GM19397 (cell line): ENCODE data around the gene SLC24A3.

Experiments used
- ATAC-seq: cut with Tn5 transposase; IDR thresholded peaks from one replicate; pipeline ENCODE4 v1.9.1; 2021; ENCODE audit warnings: mild to moderate bottlenecking, moderate library complexity; ENCODE audit not compliant: unreplicated experiment

SLC24A3 gene

DNA sequence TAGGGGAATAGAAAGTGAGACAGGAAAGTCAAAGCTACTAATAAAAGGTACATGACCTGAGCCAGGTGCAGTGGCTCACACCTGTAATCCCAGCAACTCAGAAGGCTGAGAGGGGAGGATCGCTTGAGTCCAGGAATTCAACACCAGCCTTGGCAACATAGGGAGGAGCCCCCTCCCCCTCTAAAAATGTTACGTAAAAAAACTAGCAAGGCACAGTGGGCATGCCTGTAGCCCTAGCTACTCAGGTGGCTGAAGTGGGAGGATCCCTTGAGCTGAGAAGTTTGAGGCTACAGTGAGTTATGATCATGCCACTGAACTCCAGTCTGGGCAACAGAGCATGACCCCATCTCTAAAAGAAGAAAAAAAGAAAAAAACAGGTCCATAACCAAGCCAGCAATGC is 359.6 kb downstream of the SLC24A3 start:
- no peak for ATAC-seq

DNA sequence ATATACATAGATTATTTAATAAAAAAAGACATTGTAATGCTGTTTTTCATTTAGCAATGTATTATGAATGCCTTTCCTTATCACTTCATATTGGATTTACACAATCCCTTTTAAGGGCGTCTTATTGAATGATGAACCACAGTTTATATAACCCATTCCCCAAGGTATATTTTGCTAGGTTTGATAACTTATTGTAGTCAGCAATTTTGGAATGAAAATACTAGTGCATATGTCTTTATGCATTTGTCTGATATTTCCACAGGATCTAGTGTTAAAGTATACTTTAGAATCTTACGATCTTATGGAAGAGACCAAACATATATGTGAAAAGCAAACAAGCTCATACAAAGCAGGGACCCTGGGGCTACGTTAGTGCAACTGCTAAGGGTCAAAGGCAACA is 365.2 kb downstream of the SLC24A3 start:
- no peak for ATAC-seq

DNA sequence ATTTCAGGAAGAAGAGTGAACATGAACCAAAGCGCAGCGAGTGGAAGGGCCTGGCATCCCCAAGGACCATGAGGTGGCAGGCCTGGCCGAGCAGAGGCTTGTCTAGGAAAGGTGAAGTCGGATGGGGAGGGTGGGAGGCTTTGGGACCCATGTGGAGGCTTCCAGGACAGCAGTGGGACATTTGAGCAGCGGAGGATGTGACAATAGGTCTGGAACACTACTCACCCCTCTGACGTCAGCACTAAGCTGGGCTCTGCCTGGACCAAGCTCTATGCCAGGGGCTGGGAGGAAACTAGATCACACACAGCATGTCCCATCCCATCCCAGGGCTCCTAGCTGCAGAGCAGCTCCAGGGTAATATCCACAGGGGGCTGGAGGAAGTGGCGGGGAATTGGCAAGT is 370.3 kb downstream of the SLC24A3 start:
- ATAC-seq: no peak

DNA sequence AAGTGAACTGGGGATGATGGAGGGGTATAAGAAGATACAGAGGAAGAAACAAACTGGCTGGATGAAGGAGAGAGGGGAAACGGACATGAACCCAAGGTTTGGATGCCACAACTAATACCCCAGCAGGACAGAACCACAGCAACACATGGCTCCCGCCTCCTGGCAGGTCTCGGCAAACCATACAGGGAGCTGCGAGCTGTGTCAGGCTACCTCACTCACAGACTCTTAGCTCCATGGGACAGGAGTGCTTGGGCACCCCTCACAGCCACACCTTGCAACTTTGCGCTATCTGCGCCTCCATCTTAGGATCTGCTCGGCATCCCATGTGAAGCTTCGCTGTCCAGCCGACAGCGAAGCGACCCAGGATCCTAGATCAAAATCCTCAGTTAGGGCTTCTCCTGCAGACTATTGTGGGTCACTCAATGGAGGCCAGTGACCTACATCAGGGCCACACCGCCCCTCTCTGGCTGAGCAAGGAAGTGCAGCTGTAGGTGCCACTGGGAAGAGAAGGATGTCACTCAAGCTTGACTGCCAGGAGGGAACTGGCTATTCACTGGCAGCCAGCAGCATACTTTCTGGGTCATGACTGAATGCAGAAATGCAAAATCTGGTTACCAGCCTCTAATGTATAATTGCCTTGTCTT is 371.2 kb downstream of the SLC24A3 start:
- no peak for ATAC-seq

DNA sequence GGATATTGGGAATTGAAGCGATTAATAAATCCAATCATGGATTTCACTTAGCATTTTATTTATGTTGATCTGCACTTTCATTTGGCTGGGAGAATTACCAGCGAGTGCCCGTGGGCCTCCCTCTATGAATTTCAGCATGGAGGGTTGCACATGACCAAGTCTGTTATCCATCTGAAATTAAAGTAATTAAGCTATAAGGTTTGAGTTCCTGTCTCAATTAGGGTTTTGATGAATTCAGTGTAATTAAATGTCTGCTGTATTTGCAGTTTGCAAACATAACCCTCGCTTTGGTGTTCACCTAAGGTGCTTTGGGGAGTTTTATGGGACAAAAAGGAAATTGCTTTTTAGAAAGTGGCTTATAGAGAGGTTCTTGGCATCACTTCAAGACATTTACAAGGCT is 375.8 kb downstream of the SLC24A3 start:
- ATAC-seq: no peak

DNA sequence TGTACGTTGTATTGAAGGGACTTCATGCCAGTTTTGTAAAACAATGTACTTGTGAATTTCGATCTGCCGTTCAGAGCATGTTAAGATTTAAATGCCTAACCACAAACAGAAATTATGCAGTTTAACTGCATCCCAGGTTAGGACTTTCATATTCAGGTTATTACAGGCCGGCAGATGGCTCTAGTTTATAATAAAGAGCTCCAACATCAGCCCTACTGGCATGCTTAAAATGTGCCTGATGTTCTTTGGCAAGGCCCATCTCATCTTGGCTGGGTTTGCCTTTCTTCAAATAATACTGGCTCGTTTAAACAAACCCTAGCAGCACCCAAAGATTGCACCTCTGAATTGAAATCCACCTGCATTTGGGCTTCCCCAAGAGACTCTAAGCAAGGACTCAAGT is 376.3 kb downstream of the SLC24A3 start:
- no peak for ATAC-seq

DNA sequence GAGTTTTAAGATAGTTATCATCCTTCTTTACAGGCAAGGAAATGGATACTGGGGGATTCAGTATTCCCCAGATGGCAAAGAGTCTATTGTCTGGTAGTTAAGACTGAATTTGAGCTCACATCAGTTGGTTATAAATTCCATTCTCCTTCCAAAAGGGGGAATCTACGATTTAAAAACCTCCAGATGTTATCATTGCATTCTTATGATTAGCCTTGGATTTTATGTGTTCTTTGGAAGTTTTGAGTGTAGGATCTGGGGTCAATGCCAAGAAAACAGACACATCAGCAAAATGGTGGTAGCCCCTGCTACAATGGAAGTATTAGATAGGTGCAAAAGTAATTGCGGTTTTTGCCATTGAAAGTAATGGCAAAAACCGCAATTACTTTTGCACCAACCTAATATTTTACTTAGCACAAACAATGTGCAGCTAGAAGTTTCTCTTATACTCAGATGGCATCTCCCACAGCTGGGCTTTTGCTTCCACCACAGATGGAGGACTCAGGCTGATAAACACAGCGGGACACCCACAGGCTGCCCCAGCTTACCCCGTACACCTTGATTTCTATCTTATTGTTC is 377.4 kb downstream of the SLC24A3 start:
- ATAC-seq: no peak

DNA sequence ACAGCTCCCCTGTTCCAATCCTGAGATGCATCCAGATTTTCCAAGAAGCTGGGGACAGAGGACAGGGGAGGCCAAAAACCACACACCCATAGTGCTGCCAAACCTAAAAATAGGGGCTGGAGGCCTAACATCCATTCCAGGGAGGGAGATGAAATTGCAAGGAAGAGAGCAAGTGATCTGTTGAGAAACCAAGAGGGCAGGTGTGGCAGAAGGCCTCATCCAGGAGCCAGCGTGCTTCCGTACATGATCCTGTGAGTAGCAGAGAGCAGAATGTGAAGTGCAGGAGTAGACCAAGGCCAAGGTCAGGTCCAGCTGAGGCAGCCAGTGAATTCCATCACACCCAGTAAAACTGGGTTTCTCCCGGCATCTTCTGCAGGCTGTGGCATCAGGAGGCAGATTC is 377.9 kb downstream of the SLC24A3 start:
- no peak for ATAC-seq

DNA sequence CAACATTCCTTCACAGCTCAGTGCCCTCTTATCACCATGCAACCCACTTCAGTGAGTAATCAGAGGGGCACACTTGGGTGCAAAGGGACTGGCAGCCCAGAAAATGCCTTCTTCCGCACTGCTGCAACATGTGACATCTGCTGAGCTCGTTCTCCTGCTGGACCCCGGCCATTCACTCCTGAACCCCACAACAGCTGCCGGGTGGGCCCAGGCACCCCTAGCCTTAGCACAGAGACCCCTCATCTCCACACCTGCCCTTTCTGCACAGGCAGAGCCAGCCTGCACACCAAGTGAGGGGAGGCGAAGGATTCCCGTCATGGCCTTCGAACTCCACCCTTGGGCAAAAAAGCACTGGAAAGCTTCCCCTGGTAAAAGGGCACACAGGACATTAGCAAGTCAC is 381.3 kb downstream of the SLC24A3 start:
- ATAC-seq: no peak

DNA sequence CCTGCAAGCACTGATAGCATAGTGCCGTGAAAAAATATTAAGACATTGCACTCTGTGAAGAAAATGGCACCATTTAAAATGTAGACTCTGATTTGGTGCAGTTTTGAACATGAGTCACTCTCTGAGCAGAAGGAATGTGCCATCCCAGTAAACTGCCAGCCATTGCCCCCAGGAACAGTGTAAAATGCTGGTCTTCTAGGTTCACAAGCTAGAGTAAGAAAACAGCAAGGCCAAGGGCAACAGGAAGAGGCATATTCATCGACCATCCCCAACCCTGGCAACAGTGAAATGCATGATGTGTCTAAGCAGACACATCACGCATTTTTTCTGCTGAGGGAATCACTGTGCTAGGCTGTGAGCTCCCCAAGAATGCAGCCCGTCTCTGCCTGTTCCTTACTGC is 382.5 kb downstream of the SLC24A3 start:
- no peak for ATAC-seq

DNA sequence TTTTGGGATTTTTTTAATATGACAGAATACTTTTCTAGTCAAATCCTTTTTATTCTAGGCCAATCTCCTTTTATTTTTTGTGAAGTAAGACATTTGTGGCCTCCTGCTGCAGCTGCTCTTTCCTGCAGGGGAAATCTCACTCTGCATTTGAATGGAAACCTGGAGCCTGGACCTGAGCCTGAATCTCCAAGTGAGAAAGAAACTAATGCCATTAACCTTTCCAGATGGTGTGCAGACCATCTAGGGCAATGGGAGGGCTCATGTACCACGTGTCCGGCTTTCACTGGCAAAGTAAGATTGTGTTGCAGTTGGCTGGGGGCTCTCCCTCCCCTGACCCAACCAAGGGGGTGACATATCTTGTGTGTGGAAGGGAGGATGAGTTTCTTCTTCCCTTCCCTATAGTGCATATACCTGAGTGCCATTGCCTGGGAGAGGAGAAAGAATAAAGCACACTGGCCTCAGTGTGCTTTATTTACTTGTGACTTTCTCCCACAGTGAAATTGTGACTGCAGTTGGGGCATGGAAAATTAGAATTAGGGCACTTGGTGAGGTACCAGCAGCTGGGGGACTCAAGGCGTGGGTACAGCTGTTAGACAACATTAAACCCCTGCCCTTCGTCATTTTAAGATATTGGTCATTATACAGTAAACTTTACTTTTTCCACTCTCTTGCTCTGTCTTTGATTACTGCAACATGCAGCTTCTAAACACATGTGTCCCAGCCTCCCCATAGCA is 385.8 kb downstream of the SLC24A3 start:
- ATAC-seq: no peak

DNA sequence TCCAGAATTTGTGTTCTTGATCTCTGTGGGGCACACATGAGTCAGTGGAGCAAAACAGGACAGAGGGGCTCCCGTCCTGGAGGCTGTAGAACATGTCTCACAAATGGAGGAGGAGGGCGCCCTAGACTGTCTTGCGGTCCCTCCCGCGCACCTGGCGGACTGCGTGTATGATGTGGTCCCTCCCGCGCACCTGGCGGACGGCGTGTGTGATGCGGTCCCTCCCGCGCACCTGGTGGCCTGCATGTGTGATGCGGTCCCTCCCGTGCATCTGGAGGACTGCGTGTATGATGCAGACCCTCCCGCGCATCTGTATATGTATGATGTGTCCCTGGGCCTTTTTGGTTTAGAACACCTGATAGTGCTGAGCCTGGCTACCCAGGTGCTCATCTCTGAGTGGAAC is 386.8 kb downstream of the SLC24A3 start:
- ATAC-seq: no peak

DNA sequence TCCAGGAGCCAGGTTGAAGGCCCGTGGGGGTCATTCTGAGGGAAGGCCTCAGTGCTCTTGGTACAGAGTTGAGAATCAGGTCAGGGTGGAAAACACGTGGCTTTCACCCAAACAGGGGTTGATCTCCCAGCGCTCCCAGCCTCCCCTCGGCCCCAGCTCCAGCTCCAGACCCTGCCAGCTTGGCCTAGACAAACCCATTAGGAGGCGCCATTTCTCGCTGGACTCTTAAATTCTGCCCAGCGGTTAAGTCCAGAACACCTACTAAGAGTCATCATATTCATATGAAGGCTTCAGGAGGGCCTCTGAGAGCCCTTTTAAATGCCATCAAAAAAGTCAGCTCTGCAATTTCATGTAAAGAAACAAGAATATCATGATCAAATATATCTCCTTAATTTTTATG is 387.6 kb downstream of the SLC24A3 start:
- no peak for ATAC-seq

DNA sequence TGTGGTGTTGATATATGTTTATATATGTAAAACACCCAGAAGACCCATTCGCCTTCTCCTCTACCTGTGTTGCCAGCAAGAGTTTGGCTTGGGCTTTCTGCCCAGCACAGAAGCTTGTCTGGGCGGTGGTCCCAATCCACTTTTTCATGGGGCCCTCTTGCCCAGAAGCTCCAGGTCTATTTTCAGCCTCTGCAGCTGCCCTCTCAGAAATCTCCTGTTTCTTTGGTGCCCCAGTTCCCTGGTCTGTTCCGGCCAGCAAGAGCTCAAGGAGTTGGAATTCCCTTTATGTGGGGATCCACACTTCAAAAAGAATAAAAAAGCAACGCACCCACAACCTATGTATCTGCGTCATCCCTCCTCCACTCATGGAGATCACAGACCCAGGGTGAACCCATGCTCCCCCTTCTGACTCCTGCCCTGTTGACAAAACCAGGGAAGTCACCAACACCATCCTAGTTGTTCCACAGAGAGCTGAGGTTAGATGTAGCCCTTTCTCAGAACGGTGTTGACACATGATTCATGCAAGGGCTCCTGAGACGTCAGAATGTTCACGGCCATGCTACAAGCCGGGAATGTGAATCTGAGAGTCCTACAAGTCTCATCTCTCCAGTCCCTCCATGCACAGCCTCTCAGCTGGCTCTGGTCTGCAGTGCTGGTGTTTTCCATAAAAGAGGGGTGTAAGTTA is 388.8 kb downstream of the SLC24A3 start:
- ATAC-seq: no peak

DNA sequence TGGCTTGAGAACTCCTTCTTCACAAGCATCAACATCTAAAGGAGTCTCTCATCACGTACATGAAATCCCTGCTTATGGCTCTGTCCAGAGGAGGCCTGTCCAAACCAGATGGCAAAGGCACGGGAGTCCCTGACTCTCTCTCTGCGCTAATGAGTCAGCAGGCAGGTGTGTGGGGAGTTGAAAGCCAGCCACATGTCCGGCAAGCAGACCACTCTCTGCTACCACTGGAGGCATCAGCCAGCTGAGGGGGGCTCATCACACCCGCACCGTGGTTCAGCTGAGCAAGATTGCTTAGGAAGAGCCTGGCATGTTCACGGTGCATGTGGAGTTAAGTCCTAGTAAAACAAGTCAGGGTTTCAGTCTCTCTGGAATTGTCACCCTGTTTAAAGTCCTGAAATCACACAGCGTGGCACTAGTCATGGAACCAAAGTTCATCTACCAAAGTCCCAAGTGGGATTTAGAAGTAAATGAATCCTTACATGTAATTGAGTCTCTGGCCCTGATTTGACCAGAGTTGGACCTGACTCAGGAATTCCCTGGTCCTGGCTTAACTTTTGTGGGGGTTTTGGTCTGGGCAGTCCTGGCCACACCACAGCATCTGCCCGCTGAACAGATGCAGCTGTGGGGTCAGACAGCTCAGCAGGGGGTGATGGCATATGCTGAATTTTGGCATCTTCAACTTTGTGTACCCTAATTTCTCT is 390.4 kb downstream of the SLC24A3 start:
- ATAC-seq: no peak

DNA sequence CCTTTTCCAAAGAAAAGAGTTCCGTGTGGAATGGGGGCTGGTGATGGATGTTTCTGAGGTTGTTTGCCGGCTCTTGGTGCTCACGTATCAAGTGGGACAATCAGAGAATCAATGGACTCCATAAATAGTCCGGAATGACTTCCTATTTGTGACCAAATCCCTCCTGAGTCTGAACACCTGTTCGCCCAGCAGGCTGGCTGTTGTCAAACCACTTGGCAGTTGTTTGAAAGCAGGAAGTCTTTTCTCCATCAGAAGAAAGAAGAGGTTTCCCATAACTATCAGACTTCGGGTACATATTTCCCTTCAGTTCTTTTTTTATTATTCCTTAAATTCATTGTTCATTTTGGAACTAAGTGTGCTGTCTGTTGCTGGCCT is 390.9 kb downstream of the SLC24A3 start:
- ATAC-seq: no peak

DNA sequence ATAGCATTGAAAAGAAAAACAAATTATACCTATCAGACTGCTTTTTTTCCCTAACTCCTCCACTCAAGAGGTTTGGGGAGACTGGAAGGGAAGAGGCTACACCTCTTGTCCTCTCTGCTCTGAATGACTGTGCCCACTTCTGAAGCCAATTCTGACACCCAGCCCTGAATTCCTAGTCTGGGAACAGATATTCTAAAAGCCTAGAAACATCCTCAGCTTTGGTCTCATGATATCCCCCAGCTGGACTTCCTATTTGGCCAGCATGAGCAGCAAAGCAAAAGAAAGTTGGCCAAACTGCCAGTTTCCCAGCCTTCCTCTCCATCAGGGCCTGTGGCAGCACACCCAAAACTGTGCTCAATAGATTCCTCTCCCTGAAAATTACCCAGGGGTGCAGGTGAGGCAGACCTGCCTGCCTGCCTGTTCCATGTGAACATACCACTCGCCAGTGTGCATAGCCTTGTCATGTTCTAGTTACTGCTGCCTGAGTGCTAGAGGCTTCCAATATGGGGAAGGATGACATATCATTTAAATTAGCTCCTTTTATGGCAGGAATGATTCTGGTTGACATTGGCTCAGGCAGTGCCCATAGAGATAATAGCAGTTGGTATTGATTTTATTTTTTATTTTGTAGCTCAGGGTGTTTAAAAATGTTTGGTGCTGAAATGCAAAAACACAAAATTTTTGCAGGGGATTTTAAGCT is 393.5 kb downstream of the SLC24A3 start:
- ATAC-seq: no peak

DNA sequence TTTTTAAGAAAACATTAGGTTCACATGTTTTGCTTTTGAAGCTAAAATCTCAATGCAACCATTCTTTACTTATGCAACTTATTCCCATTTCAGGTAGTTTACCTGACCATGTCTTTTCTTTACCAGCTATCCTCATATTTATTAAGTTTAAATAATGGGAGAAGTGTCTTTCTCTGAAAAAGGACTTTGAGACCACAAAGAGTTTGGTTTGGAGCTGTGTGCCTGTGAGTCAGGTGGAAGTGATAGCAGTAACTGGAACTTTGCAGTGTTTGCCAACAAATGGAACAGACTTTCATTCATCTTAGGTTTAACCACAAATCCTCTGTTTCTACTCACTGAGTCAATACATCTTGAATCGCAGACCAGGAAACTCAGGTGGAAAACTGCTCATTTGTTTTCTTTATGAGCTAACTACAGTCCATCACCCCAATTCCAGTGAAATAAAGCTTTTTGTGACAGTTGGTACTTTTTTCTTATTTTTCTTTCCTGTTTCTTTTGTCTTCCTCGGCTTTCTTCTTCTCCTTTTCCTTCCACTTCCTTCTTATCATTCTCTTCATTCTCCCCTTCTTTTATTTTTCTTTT is 397.3 kb downstream of the SLC24A3 start:
- no peak for ATAC-seq

DNA sequence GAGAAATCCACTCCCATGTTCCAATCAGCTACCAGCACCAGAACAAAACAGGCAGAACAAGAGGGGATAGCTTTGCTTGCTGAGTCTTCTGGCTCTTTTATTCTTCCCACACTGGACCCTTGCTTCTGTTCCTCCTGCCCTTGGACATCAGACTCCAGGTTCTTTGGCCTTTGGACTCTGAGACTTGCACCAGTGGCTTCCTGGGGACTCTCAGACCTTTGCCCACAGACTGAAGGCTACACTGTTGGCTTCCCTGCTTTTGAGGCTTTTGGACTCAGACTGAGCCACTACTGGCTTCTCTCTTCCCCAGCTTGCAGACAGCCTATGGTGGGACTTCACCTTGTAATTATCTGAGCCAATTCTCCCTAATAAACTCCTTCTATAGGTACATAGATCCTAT is 403.2 kb downstream of the SLC24A3 start:
- no peak for ATAC-seq

DNA sequence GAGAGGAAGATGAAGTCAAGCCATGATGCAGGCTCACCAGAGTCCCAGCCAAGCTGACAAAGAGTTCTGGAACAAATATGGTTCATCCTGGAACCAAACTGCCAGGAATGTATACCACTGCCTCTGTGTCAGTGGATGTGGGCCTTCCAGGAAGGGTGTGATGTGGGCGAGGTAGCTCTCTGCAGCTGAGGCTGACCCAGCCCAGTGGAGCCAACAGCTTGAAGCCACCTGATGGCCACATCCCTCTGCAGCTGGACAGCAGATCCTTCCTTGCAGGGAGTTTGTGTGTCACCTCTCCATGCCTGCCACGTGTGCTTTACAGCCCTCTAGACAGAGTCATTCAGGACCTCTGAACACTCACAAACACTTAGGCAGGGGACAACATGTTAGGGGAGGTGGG is 403.6 kb downstream of the SLC24A3 start:
- ATAC-seq: no peak
